ENCODE results near the gene PUS10.
"Not testable (repeated sequence)": the region's sequence is repeated elsewhere in the genome, so short reads cannot be mapped to it uniquely, and the experiment has no call there.

DNA sequence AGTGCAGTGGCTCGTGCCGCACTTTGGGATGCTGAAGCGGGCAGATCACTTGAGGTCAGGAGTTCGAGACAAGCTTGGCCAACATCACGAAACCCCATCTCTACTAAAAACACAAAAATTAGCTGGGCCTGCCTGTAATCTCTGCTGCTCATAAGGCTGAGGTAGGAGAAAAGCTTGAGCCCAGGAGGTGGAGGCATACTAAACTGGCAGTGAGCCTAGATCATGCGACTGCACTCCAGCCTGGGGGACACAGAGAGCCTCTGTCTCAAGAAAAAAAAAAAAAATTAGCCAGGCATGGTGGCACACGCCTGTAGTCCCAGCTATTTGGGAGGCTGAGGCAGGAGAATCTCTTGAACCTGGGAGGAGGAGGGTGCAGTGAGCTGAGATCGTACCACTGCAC lies 30.4 kb downstream of the PUS10 start:
- TF ChIP-seq, protein P1, sequence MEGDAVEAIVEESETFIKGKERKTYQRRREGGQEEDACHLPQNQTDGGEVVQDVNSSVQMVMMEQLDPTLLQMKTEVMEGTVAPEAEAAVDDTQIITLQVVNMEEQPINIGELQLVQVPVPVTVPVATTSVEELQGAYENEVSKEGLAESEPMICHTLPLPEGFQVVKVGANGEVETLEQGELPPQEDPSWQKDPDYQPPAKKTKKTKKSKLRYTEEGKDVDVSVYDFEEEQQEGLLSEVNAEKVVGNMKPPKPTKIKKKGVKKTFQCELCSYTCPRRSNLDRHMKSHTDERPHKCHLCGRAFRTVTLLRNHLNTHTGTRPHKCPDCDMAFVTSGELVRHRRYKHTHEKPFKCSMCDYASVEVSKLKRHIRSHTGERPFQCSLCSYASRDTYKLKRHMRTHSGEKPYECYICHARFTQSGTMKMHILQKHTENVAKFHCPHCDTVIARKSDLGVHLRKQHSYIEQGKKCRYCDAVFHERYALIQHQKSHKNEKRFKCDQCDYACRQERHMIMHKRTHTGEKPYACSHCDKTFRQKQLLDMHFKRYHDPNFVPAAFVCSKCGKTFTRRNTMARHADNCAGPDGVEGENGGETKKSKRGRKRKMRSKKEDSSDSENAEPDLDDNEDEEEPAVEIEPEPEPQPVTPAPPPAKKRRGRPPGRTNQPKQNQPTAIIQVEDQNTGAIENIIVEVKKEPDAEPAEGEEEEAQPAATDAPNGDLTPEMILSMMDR (conservative IDR thresholded peaks at IDR 0.05; ENCODE audit: low read length) = not testable (repeated sequence)
- TF ChIP-seq EZH2phosphoT487 (IDR thresholded peaks at IDR 0.05; ENCODE audit: borderline replicate concordance, low read depth, low read length) = not testable (repeated sequence)
